ENCODE results near the gene GATAD1.

GATAD1 gene, protein sequence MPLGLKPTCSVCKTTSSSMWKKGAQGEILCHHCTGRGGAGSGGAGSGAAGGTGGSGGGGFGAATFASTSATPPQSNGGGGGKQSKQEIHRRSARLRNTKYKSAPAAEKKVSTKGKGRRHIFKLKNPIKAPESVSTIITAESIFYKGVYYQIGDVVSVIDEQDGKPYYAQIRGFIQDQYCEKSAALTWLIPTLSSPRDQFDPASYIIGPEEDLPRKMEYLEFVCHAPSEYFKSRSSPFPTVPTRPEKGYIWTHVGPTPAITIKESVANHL

GRCh38 chr7:92447345-92448204 is at the start of gene GATAD1:
Gene GATAD1, plus strand, starts transcription at chr7:92447482. Its CDS starts 248 bp downstream, at chr7:92447730.
- peaks cover 4% of the 10 kb centered on the region; the same call in 1 of the 2 replicates for H3K36me3 ChIP-seq (ENCODE audit: insufficient read depth, low read length)
- peaks cover 4% of the 10 kb centered on the region for H4K20me1 ChIP-seq (ENCODE audit: insufficient read depth, low read length, poor library complexity, severe bottlenecking)
- H3K9me3 ChIP-seq (ENCODE audit: insufficient read depth, low read depth, low read length) = no peaks in the 10 kb centered on the region
- peaks cover 15% of the 10 kb centered on the region for H3K4me1 ChIP-seq (ENCODE audit: insufficient read depth, low read length, poor library complexity, severe bottlenecking)
- H3F3A ChIP-seq (ENCODE audit: low read depth) = no peaks in the 10 kb centered on the region
- peaks cover 29% of the 10 kb centered on the region for H3K79me2 ChIP-seq (ENCODE audit: insufficient read depth, low read length)
- peak within 1 kb of the TSS; percentile 99 for H2AFZ ChIP-seq (ENCODE audit: low read length)
- H3K27me3 ChIP-seq (ENCODE audit: insufficient read depth, low read length, poor library complexity, severe bottlenecking) = no peaks in the 10 kb centered on the region
- peak within 1 kb of the TSS; percentile 84 for H3K4me2 ChIP-seq (ENCODE audit: low read depth, low read length, poor library complexity, severe bottlenecking)
- no peaks in the 10 kb centered on the region for H3K9me2 ChIP-seq (replicated peaks; ENCODE audit: low read depth, low read length)
- peak within 1 kb of the TSS; percentile 84 for H3K4me3 ChIP-seq (ENCODE audit: low read length, poor library complexity, severe bottlenecking)
- H3K9ac ChIP-seq (ENCODE audit: low read depth, low read length, poor library complexity, severe bottlenecking) = peak within 1 kb of the TSS; percentile 94
- TF ChIP-seq EZH2phosphoT487 (IDR thresholded peaks at IDR 0.05; ENCODE audit: borderline replicate concordance) (no peak), CTCF (conservative IDR thresholded peaks at IDR 0.05; ENCODE audit: low read length) (peak; percentile 87)

GRCh38 chr7:92397542-92397941 is 49.7 kb upstream of the GATAD1 start:
- H3K27me3 ChIP-seq (ENCODE audit: insufficient read depth, low read length, poor library complexity, severe bottlenecking) = peaks cover 16% of the 10 kb centered on the region
- H4K20me1 ChIP-seq (ENCODE audit: insufficient read depth, low read length, poor library complexity, severe bottlenecking) = peaks cover 12% of the 10 kb centered on the region
- H3K4me1 ChIP-seq (ENCODE audit: insufficient read depth, low read length, poor library complexity, severe bottlenecking) = no peaks in the 10 kb centered on the region
- H2AFZ ChIP-seq (ENCODE audit: low read length) = no peak overlapping the region
- H3F3A ChIP-seq (ENCODE audit: low read depth) = no peaks in the 10 kb centered on the region
- H3K36me3 ChIP-seq (ENCODE audit: insufficient read depth, low read length) = peaks cover 41% of the 10 kb centered on the region
- no peaks in the 10 kb centered on the region for H3K9me2 ChIP-seq (replicated peaks; ENCODE audit: low read depth, low read length)
- H3K9ac ChIP-seq (ENCODE audit: low read depth, low read length, poor library complexity, severe bottlenecking) = no peak overlapping the region
- no peak overlapping the region for H3K4me3 ChIP-seq (ENCODE audit: low read length, poor library complexity, severe bottlenecking)
- no peaks in the 10 kb centered on the region for H3K79me2 ChIP-seq (ENCODE audit: insufficient read depth, low read length)
- TF ChIP-seq EZH2phosphoT487 (IDR thresholded peaks at IDR 0.05; ENCODE audit: borderline replicate concordance) = no peak
- no peak for TF ChIP-seq CTCF (conservative IDR thresholded peaks at IDR 0.05; ENCODE audit: low read length)
- no peak overlapping the region for H3K4me2 ChIP-seq (ENCODE audit: low read depth, low read length, poor library complexity, severe bottlenecking)
- no peaks in the 10 kb centered on the region for H3K9me3 ChIP-seq (ENCODE audit: insufficient read depth, low read depth, low read length)

DNA sequence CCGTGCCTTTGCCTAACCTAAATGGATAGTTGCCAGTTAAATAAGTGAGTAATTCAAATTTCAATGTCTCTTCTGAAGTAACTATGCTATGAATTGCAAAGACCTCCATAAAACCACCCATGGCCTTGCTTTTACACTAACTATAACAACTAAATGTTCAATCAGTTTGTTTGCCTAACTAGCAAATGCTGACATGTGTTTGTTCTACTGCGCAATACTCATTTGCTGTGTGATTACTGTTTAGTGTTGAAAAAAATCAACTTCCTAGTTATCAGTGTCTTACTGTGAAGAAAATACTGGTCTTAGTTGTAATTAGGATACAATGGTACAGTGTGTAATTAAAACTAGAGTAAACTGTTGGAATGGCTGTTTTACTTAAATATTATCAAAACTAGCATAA is 47.3 kb upstream of the GATAD1 start:
- H3F3A ChIP-seq (ENCODE audit: low read depth) = no peaks in the 10 kb centered on the region
- no peak overlapping the region for H2AFZ ChIP-seq (ENCODE audit: low read length)
- peaks cover 14% of the 10 kb centered on the region for H4K20me1 ChIP-seq (ENCODE audit: insufficient read depth, low read length, poor library complexity, severe bottlenecking)
- peaks cover 36% of the 10 kb centered on the region for H3K27me3 ChIP-seq (ENCODE audit: insufficient read depth, low read length, poor library complexity, severe bottlenecking)
- no peaks in the 10 kb centered on the region for H3K9me3 ChIP-seq (ENCODE audit: insufficient read depth, low read depth, low read length)
- H3K4me1 ChIP-seq (ENCODE audit: insufficient read depth, low read length, poor library complexity, severe bottlenecking) = peaks cover 10% of the 10 kb centered on the region
- peaks cover 32% of the 10 kb centered on the region for H3K36me3 ChIP-seq (ENCODE audit: insufficient read depth, low read length)
- H3K4me3 ChIP-seq (ENCODE audit: low read length, poor library complexity, severe bottlenecking) = no peak overlapping the region
- H3K79me2 ChIP-seq (ENCODE audit: insufficient read depth, low read length) = no peaks in the 10 kb centered on the region
- no peak overlapping the region for H3K9ac ChIP-seq (ENCODE audit: low read depth, low read length, poor library complexity, severe bottlenecking)
- H3K9me2 ChIP-seq (replicated peaks; ENCODE audit: low read depth, low read length) = no peaks in the 10 kb centered on the region
- H3K4me2 ChIP-seq (ENCODE audit: low read depth, low read length, poor library complexity, severe bottlenecking) = no peak overlapping the region
- TF ChIP-seq CTCF (conservative IDR thresholded peaks at IDR 0.05; ENCODE audit: low read length) (no peak), EZH2phosphoT487 (IDR thresholded peaks at IDR 0.05; ENCODE audit: borderline replicate concordance) (no peak)

Data from Loucy (cell line).